Kidney epithelial cell (primary cell): ENCODE data around the gene ADAP2. TPM values are rescaled to one million over a fixed set of nuclear protein-coding genes. Genes with fewer than 3 reads are reported as not detected.
A peak's percentile ranks its signal among the peaks of the same experiment; 100 is the strongest.

Experiments used
- DNase-seq: peaks from one replicate; pipeline ENCODE4 v3.0.0-alpha.2; 2010; ENCODE audit warnings: low read depth
- H3K27me3 ChIP-seq: 2 replicates; pipeline ENCODE4 v1.6.0; 2011; ENCODE audit warnings: low read length; ENCODE audit not compliant: control insufficient read depth, insufficient read depth
- H3K36me3 ChIP-seq: 2 replicates; pipeline ENCODE4 v1.5.1; 2011; ENCODE audit warnings: low read length; ENCODE audit not compliant: control insufficient read depth, insufficient read depth
- H3K4me3 ChIP-seq: 2 replicates; pipeline ENCODE4 v1.5.1; 2011; ENCODE audit warnings: low read depth, mild to moderate bottlenecking, control low read depth, low read length
- CTCF ChIP-seq: IDR thresholded peaks from 2 replicates; pipeline ENCODE4 v1.5.1; 2011; ENCODE audit warnings: mild to moderate bottlenecking, moderate library complexity, low read length, control low read depth, inconsistent platforms; ENCODE audit not compliant: insufficient read depth, poor library complexity, severe bottlenecking
- total RNA-seq: library from RNA; depleted of rRNA; stranded (reverse); fragments of >200 nt; gene quantifications from 2 replicates; pipeline ENCODE4 v1.2.3, GENCODE V29; 2015

Gene ADAP2, protein sequence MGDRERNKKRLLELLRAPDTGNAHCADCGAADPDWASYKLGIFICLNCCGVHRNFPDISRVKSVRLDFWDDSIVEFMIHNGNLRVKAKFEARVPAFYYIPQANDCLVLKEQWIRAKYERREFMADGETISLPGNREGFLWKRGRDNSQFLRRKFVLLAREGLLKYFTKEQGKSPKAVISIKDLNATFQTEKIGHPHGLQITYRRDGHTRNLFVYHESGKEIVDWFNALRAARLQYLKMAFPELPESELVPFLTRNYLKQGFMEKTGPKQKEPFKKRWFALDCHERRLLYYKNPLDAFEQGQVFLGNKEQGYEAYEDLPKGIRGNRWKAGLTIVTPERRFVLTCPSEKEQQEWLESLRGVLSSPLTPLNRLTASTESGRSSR
- total RNA-seq, result 9.7 and 10.0 TPM in 2 replicates

DNA sequence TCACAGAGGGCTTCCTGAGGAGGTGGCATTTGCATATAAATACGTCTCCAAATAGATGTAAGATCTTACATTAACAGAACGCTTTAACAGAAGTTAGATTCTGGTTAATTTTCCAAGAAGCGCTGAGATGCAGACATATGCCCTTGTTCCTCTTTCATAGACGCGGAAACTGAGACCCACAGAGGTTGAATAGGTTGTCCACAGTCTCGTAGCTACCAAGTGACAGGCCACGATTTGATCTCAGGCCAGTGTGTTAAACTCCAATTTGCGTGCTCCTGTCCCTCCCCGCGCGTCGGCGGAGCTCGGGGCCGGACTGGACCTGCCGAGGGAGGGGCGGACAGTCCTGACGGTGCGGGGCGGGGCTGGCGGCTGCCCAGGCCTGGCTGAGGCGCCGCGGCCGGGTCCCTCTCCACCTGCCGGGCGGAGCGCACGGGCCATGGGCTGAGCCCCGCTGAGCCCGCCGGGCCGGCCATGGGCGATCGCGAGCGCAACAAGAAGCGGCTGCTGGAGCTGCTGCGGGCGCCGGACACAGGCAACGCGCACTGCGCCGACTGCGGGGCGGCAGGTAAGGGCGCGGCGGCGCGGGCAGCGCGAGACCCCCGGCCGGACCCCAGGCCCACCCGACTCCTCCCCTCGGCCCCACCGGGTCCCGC is at the start of gene ADAP2:
Gene ADAP2, plus strand, starts transcription at position 402 of the 653 bp plus-strand sequence. Its CDS starts 70 bp downstream, at position 472.
- H3K36me3 ChIP-seq, result no peaks in the 10 kb centered on the region
- peak within 1 kb of the TSS; percentile 34 for H3K4me3 ChIP-seq
- DNase-seq, result no peak
- peaks cover 17% of the 10 kb centered on the region for H3K27me3 ChIP-seq
- no peak for TF ChIP-seq CTCF

DNA sequence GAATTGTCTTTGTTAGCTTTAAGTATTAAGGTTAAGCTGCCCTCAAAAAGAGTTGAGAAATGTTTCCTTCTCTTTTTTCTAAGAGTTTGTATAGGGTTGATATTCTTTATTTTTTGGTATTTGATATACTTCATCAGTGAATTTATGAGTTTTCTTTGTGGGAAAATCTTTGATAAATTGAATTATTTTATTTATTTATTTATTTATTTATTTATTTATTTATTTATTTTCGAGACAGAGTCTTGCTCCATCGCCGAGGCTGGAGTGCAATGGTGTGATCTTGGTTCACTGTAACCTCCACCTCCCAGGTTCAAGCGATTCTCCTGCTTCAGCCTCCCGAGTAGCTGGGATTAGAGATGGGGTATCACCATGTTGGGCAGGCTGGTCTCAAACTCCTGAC is 35.6 kb upstream of the ADAP2 start:
- TF ChIP-seq CTCF, result no peak
- no peak for DNase-seq
- Histone ChIP-seq H3K27me3 (no peaks in the 10 kb centered on the region), H3K36me3 (no peaks in the 10 kb centered on the region), H3K4me3 (no peak overlapping the region)

GRCh38 chr17:30894236-30894635 is 27.5 kb upstream of the ADAP2 start:
- Histone ChIP-seq H3K27me3 (no peaks in the 10 kb centered on the region), H3K4me3 (no peak overlapping the region), H3K36me3 (no peaks in the 10 kb centered on the region)
- TF ChIP-seq CTCF, result no peak
- no peak for DNase-seq

DNA sequence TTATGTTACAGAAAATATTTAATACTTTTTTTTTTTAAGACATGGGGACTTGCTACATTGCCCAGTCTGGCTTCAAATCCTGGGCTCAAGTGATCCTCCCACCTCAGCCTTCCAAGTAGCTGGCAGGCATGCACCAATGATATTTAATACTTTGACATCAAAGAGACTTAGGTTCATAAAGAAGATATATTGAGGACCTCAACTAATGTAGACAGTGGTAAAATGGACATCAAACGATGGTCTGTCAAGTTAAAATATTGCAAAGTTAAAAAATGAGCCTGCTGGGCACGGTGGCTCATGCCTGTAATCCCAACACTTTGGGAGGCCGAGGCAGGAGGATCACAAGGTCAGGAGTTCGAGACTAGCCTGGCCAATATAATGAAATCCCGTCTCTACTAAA is 24.4 kb upstream of the ADAP2 start:
- no peaks in the 10 kb centered on the region for H3K27me3 ChIP-seq
- DNase-seq, result no peak
- no peak overlapping the region for H3K4me3 ChIP-seq
- TF ChIP-seq CTCF, result no peak
- H3K36me3 ChIP-seq, result no peaks in the 10 kb centered on the region

GRCh38 chr17:30905742-30906100 is 16.0 kb upstream of the ADAP2 start:
- no peak for TF ChIP-seq CTCF
- DNase-seq, result no peak
- Histone ChIP-seq H3K36me3 (peaks cover 2% of the 10 kb centered on the region), H3K27me3 (no peaks in the 10 kb centered on the region), H3K4me3 (peak overlapping the region; percentile 95)
